HepG2 (cell line): ENCODE measurements around the gene AVPR2. TPM values are rescaled to one million over a fixed set of nuclear protein-coding genes. Genes with fewer than 3 reads are reported as not detected.
A peak's percentile ranks its signal among the peaks of the same experiment; 100 is the strongest.

ENCODE experiments used
- ATF3 ChIP-seq: sonication (generic); formaldehyde crosslinking; IDR thresholded peaks from 2 replicates; pipeline ENCODE4 v1.4.0; 2020; ENCODE audit warnings: missing genetic modification reagents
- DDIT3 ChIP-seq: sonication (generic); formaldehyde crosslinking; IDR thresholded peaks from 2 replicates; pipeline ENCODE4 v1.4.0; 2020; ENCODE audit warnings: mild to moderate bottlenecking, missing genetic modification reagents
- GFI1 ChIP-seq: sonication (generic); formaldehyde crosslinking; IDR thresholded peaks from 2 replicates; pipeline ENCODE4 v1.5.0; 2020; ENCODE audit warnings: missing genetic modification reagents, mild to moderate bottlenecking, borderline replicate concordance
- IRF9 ChIP-seq: sonication (generic); formaldehyde crosslinking; IDR thresholded peaks from 2 replicates; pipeline ENCODE4 v1.8.0; 2022; ENCODE audit warnings: missing genetic modification reagents, mild to moderate bottlenecking, borderline replicate concordance
- PBX3 ChIP-seq: sonication (generic); formaldehyde crosslinking; IDR thresholded peaks from 2 replicates; pipeline ENCODE4 v1.8.1; 2023; ENCODE audit warnings: missing genetic modification reagents, inconsistent platforms, borderline replicate concordance
- SAFB2 ChIP-seq: sonication (generic); formaldehyde crosslinking; IDR thresholded peaks from 2 replicates; pipeline ENCODE4 v1.5.1; 2020; ENCODE audit warnings: missing genetic modification reagents, low read depth, mild to moderate bottlenecking, borderline replicate concordance
- SMARCC2 ChIP-seq: fragments of 450-650 bp; IDR thresholded peaks from 2 replicates; pipeline ENCODE4 v1.6.1; 2017; ENCODE audit warnings: antibody characterized with exemption, mild to moderate bottlenecking
- TFE3 ChIP-seq: IDR thresholded peaks from 2 replicates; pipeline ENCODE4 v1.6.1; 2016
- TOE1 ChIP-seq: sonication (generic); formaldehyde crosslinking; IDR thresholded peaks from 2 replicates; pipeline ENCODE4 v1.4.0; 2020; ENCODE audit warnings: mild to moderate bottlenecking, missing genetic modification reagents
- ZBTB40 ChIP-seq, 2 experiments: fragments of 450-650 bp in 1 of 2; sonication (generic) in 1 of 2; formaldehyde crosslinking in 1 of 2; IDR thresholded peaks; 2 replicates each; pipeline versions ENCODE4 v1.6.1 to v1.8.0; 2016 to 2022; ENCODE audit warnings: antibody characterized with exemption in 1 of 2, mild to moderate bottlenecking in 1 of 2, missing genetic modification reagents in 1 of 2
- ZBTB42 ChIP-seq: sonication (generic); formaldehyde crosslinking; IDR thresholded peaks from 2 replicates; pipeline ENCODE4 v1.5.0; 2020; ENCODE audit warnings: mild to moderate bottlenecking, missing genetic modification reagents
- ZNF17 ChIP-seq: sonication (generic); formaldehyde crosslinking; IDR thresholded peaks from 2 replicates; pipeline ENCODE4 v1.5.0; 2020; ENCODE audit warnings: mild to moderate bottlenecking, missing genetic modification reagents
- ZNF414 ChIP-seq: sonication (generic); formaldehyde crosslinking; IDR thresholded peaks from 2 replicates; pipeline ENCODE4 v1.5.0; 2020; ENCODE audit warnings: missing genetic modification reagents
- polyA plus RNA-seq, 8 experiments: library from polyadenylated mRNA; depleted of rRNA in 3 of 8; stranded (reverse) in 7 of 8; unstranded in 1 of 8; fragments of >200 nt; fragmentation: Illumina TruSeq in 4 of 8; extraction: Trizol in 4 of 8; gene quantifications; 2 replicates each; pipeline versions ENCODE4 v1.2.1 to v1.2.3, GENCODE V29; 2011 to 2016; ENCODE audit warnings: low read depth in 4 of 8, missing spikeins in 1 of 8, mixed read lengths in 1 of 8; ENCODE audit not compliant: insufficient read depth in 1 of 8
- total RNA-seq, 5 experiments: library from RNA; depleted of rRNA; stranded (reverse); fragments of >200 nt; fragmentation: Illumina TruSeq; extraction: Trizol; gene quantifications; 2 replicates each; pipeline ENCODE4 v1.2.3, GENCODE V29; 2016; ENCODE audit warnings: low read depth in 1 of 5

The AVPR2 gene
- total and polyA plus RNA-seq, 2 of the 13 experiments (the other 11 are each of a cell fraction or from before 2014, with no cell fraction given) = not detected

- no peak for TF ChIP-seq ZBTB40 (IDR thresholded peaks at IDR 0.05)
- peak; percentile 97 for TF ChIP-seq ZBTB40 (CRISPR knock-in tag; IDR thresholded peaks at IDR 0.05)
- TF ChIP-seq SAFB2 (CRISPR knock-in tag) = peak; percentile 100
- TF ChIP-seq ZNF17 (CRISPR knock-in tag) = peak; percentile 98
- TF ChIP-seq TFE3 (CRISPR knock-in tag) = peak; percentile 99
- peak; percentile 96; the same call in 1 of the 2 replicates for TF ChIP-seq DDIT3
- TF ChIP-seq IRF9 (CRISPR knock-in tag) = peak; percentile 100
- peak; percentile 98 for TF ChIP-seq ATF3 (CRISPR knock-in tag)
- peak; percentile 99 for TF ChIP-seq ZBTB42 (CRISPR knock-in tag)
- TF ChIP-seq TOE1 (CRISPR knock-in tag) = peak; percentile 100
- TF ChIP-seq SMARCC2 = no peak
- TF ChIP-seq ZNF414 (CRISPR knock-in tag) = peak; percentile 100
- peak; percentile 99 for TF ChIP-seq PBX3
- peak; percentile 92 for TF ChIP-seq GFI1 (CRISPR knock-in tag)
Observed at GRCh38 chrX:153875391-153876111, 28.9 kb upstream of the AVPR2 start (continued).
